ENCODE results near the gene HERPUD1. TPM values are rescaled to one million over a fixed set of nuclear protein-coding genes. Genes with fewer than 3 reads are reported as not detected.

The HERPUD1 gene
- total and polyA plus RNA-seq, 2 of the 13 experiments (the other 11 are each of a cell fraction or from before 2014, with no cell fraction given): 96.2 to 323 TPM

DNA sequence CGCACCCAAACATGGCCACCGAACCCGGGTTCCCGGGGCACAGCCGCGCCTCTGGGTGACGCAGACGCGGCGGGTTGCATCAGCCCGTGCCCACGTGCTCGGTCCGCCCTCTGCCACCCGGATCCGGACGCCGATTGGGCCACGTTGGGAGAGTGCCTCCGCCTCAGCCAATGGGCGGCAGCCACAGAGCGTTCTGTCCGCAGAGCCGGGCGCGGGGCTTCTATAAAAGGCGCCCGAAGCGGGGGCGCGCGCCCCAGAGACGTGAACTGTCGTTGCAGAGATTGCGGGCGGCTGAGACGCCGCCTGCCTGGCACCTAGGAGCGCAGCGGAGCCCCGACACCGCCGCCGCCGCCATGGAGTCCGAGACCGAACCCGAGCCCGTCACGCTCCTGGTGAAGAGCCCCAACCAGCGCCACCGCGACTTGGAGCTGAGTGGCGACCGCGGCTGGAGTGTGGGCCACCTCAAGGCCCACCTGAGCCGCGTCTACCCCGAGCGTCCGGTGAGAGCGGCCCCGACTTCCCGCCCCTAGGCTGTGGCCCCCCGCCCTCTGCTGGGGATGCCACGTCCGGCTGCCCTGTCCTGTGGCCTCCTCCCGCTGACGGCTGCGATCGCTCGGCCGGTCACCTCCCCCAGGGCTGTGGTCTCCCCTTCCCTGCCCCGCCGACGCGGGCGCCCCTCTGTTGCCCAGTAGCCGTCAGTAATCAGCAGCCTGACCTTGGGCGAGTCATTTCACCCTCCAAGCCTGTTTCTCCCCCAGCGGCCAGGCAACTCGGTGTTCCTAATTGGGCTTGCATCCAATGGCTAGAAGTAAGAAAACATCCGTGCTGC lies at the start of gene HERPUD1 (continued):
- TF ChIP-seq ATF6 (CRISPR knock-in tag; conservative IDR thresholded peaks at IDR 0.05): 0 out of 2 replicates have a peak, but pooled peaks have one; percentile 75
- TF ChIP-seq ZHX1 (CRISPR knock-in tag; IDR thresholded peaks at IDR 0.05; ENCODE audit: low read depth): peak; percentile 60
- no peak for TF ChIP-seq TCF7 (IDR thresholded peaks at IDR 0.05; ENCODE audit: low read depth)
- TF ChIP-seq TSC22D2 (CRISPR knock-in tag; IDR thresholded peaks at IDR 0.05; ENCODE audit: borderline replicate concordance): peak; percentile 89; the same call in 1 of the 2 replicates
- TF ChIP-seq ZNF878 (CRISPR knock-in tag; IDR thresholded peaks at IDR 0.05): peak; percentile 86; the same call in 1 of the 2 replicates
- peak; percentile 98 for TF ChIP-seq KAT7 (CRISPR knock-in tag; IDR thresholded peaks at IDR 0.05; ENCODE audit: borderline replicate concordance)
- no peak; the same call in 1 of the 2 replicates for TF ChIP-seq SIN3B (IDR thresholded peaks at IDR 0.05; ENCODE audit: low read length)
- peak; percentile 89 for TF ChIP-seq JUND (CRISPR knock-in tag; IDR thresholded peaks at IDR 0.05)
- no peak; the same call in 1 of the 2 replicates for TF ChIP-seq ZNF589 (CRISPR knock-in tag; conservative IDR thresholded peaks at IDR 0.05)
- TF ChIP-seq CBX2 (IDR thresholded peaks at IDR 0.05; ENCODE audit: low read depth, low read length): no peak; the same call in 1 of the 2 replicates
- TF ChIP-seq CBX2 (CRISPR knock-in tag; IDR thresholded peaks at IDR 0.05; ENCODE audit: low read depth): peak; percentile 44; the same call in 1 of the 2 replicates
- peak; percentile 91 for TF ChIP-seq ZFY (CRISPR knock-in tag; IDR thresholded peaks at IDR 0.05)
- no peak for TF ChIP-seq TCF7L2 (IDR thresholded peaks at IDR 0.05; ENCODE audit: low read depth, low read length)
- TF ChIP-seq MATR3 (CRISPR knock-in tag; IDR thresholded peaks at IDR 0.05): no peak
- TF ChIP-seq, protein P1, sequence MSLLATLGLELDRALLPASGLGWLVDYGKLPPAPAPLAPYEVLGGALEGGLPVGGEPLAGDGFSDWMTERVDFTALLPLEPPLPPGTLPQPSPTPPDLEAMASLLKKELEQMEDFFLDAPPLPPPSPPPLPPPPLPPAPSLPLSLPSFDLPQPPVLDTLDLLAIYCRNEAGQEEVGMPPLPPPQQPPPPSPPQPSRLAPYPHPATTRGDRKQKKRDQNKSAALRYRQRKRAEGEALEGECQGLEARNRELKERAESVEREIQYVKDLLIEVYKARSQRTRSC (CRISPR knock-in tag; IDR thresholded peaks at IDR 0.05; ENCODE audit: low read depth): peak; percentile 97
- TF ChIP-seq, protein P2, sequence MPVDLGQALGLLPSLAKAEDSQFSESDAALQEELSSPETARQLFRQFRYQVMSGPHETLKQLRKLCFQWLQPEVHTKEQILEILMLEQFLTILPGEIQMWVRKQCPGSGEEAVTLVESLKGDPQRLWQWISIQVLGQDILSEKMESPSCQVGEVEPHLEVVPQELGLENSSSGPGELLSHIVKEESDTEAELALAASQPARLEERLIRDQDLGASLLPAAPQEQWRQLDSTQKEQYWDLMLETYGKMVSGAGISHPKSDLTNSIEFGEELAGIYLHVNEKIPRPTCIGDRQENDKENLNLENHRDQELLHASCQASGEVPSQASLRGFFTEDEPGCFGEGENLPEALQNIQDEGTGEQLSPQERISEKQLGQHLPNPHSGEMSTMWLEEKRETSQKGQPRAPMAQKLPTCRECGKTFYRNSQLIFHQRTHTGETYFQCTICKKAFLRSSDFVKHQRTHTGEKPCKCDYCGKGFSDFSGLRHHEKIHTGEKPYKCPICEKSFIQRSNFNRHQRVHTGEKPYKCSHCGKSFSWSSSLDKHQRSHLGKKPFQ (CRISPR knock-in tag; IDR thresholded peaks at IDR 0.05; ENCODE audit: insufficient replicate concordance): peak; percentile 95
- TF ChIP-seq, protein P3, sequence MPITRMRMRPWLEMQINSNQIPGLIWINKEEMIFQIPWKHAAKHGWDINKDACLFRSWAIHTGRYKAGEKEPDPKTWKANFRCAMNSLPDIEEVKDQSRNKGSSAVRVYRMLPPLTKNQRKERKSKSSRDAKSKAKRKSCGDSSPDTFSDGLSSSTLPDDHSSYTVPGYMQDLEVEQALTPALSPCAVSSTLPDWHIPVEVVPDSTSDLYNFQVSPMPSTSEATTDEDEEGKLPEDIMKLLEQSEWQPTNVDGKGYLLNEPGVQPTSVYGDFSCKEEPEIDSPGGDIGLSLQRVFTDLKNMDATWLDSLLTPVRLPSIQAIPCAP (CRISPR knock-in tag; IDR thresholded peaks at IDR 0.05; ENCODE audit: low read depth): no peak
- peak; percentile 85 for TF ChIP-seq ZNF710 (CRISPR knock-in tag; IDR thresholded peaks at IDR 0.05; ENCODE audit: borderline replicate concordance)
